AML-193 (cell line): ENCODE results near the gene DERL3.

ENCODE experiments used
- DNase-seq, 2 experiments: peaks; one replicate each; lab custom pipeline; 2025; lab: John Stamatoyannopoulos, UW

Gene DERL3

GRCh38 chr22:23801886-23802377 is 36.9 kb downstream of the DERL3 start:
- DNase-seq: no peak

- DNase-seq: no peak
Measured at GRCh38 chr22:23801238-23801821, 37.5 kb downstream of the DERL3 start.

- no peak for DNase-seq
Measured at GRCh38 chr22:23800297-23801237, 38.2 kb downstream of the DERL3 start.

- DNase-seq: no peak
Measured at GRCh38 chr22:23796461-23796860, 42.3 kb downstream of the DERL3 start.

- no peak for DNase-seq
Measured at GRCh38 chr22:23793326-23793725, 45.5 kb downstream of the DERL3 start.

- DNase-seq: no peak
Measured at GRCh38 chr22:23791738-23792645, 46.8 kb downstream of the DERL3 start.

- no peak for DNase-seq
Measured at GRCh38 chr22:23790819-23791737, 47.7 kb downstream of the DERL3 start.

GRCh38 chr22:23789638-23790037 is 49.2 kb downstream of the DERL3 start:
- DNase-seq: no peak

- DNase-seq: no peak
Measured at GRCh38 chr22:23789121-23789520, 49.7 kb downstream of the DERL3 start.

GRCh38 chr22:23787910-23788309 is 50.9 kb downstream of the DERL3 start:
- no peak for DNase-seq

GRCh38 chr22:23787600-23787896 is 51.3 kb downstream of the DERL3 start:
- DNase-seq: no peak

- peak; percentile 77 to 78 for DNase-seq
Measured at GRCh38 chr22:23786752-23787599, 51.8 kb downstream of the DERL3 start, which contains the start of gene SMARCB1. SMARCB1 (plus strand) TSS chr22:23786966; CDS start chr22:23787170, 204 bp downstream.

- no peak for DNase-seq
Measured at GRCh38 chr22:23786261-23786710, 52.5 kb downstream of the DERL3 start.
